Measurements from ENCODE around the gene LAMA3.

LAMA3 gene

GRCh38 chr18:23910032-23910431, 220.8 kb downstream of the LAMA3 start:
- no peak for DNase-seq (ENCODE audit: low spot score)

GRCh38 chr18:23912356-23912755, 223.1 kb downstream of the LAMA3 start:
- no peak for DNase-seq (ENCODE audit: low spot score)

- DNase-seq (ENCODE audit: low spot score) = no peak
These were observed 227.1 kb downstream of the LAMA3 start for GRCh38 chr18:23916338-23916737.

GRCh38 chr18:23918395-23919032, 229.3 kb downstream of the LAMA3 start:
- DNase-seq (ENCODE audit: low spot score) = peak; percentile 86

- DNase-seq (ENCODE audit: low spot score) = peak; percentile 27
These were observed 230.8 kb downstream of the LAMA3 start for GRCh38 chr18:23920054-23920453.

GRCh38 chr18:23921716-23922285, 232.5 kb downstream of the LAMA3 start:
- no peak for DNase-seq (ENCODE audit: low spot score)

- DNase-seq (ENCODE audit: low spot score) = no peak
These were observed 233.7 kb downstream of the LAMA3 start for GRCh38 chr18:23922939-23923338.

GRCh38 chr18:23924813-23925212, 235.6 kb downstream of the LAMA3 start:
- DNase-seq (ENCODE audit: low spot score) = no peak

- no peak for DNase-seq (ENCODE audit: low spot score)
These were observed 237.3 kb downstream of the LAMA3 start for GRCh38 chr18:23926571-23926970.

- DNase-seq (ENCODE audit: low spot score) = no peak
These were observed 238.8 kb downstream of the LAMA3 start for GRCh38 chr18:23927821-23928746.

GRCh38 chr18:23929362-23929930, 240.2 kb downstream of the LAMA3 start:
- peak; percentile 56 for DNase-seq (ENCODE audit: low spot score)

GRCh38 chr18:23930002-23930401, 240.7 kb downstream of the LAMA3 start:
- no peak for DNase-seq (ENCODE audit: low spot score)

GRCh38 chr18:23932385-23933067, 243.3 kb downstream of the LAMA3 start:
- DNase-seq (ENCODE audit: low spot score) = no peak

GRCh38 chr18:23933407-23933806, 244.2 kb downstream of the LAMA3 start:
- no peak for DNase-seq (ENCODE audit: low spot score)

GRCh38 chr18:23934252-23934651, 245.0 kb downstream of the LAMA3 start:
- no peak for DNase-seq (ENCODE audit: low spot score)

- DNase-seq (ENCODE audit: low spot score) = no peak
These were observed 245.6 kb downstream of the LAMA3 start for GRCh38 chr18:23934863-23935262.

- peak; percentile 33 for DNase-seq (ENCODE audit: low spot score)
These were observed 246.6 kb downstream of the LAMA3 start for GRCh38 chr18:23935804-23936203.

- no peak for DNase-seq (ENCODE audit: low spot score)
These were observed 247.2 kb downstream of the LAMA3 start for GRCh38 chr18:23936381-23936958.

- peak; percentile 31 for DNase-seq (ENCODE audit: low spot score)
These were observed 248.9 kb downstream of the LAMA3 start for GRCh38 chr18:23938043-23938756.

- DNase-seq (ENCODE audit: low spot score) = no peak
These were observed 249.7 kb downstream of the LAMA3 start for GRCh38 chr18:23938901-23939341.

GRCh38 chr18:23939366-23939765, 250.1 kb downstream of the LAMA3 start:
- DNase-seq (ENCODE audit: low spot score) = no peak

Data from CD4-positive, alpha-beta T cell treated with Interleukin-2 at 100 ng/mL for 4 hours (primary cell).